GM18873 (cell line): ENCODE data around the gene SRBD1.

Experiments used
- ATAC-seq: cut with Tn5 transposase; IDR thresholded peaks from one replicate; pipeline ENCODE4 v1.9.1; 2021; ENCODE audit warnings: mild to moderate bottlenecking, moderate library complexity, moderate number of reproducible peaks; ENCODE audit not compliant: unreplicated experiment, low FRiP score

SRBD1 gene

GRCh38 chr2:45637440-45637839, 26.4 kb upstream of the SRBD1 start:
- no peak for ATAC-seq

- no peak for ATAC-seq
These were observed 24.9 kb upstream of the SRBD1 start for GRCh38 chr2:45636008-45636407.

- no peak for ATAC-seq
These were observed 23.2 kb upstream of the SRBD1 start for GRCh38 chr2:45634223-45634622.

GRCh38 chr2:45631955-45632354, 20.9 kb upstream of the SRBD1 start:
- no peak for ATAC-seq

GRCh38 chr2:45631319-45631718, 20.3 kb upstream of the SRBD1 start:
- ATAC-seq: no peak

GRCh38 chr2:45629971-45630370, 18.9 kb upstream of the SRBD1 start:
- ATAC-seq: no peak

GRCh38 chr2:45627911-45628310, 16.8 kb upstream of the SRBD1 start:
- no peak for ATAC-seq

- no peak for ATAC-seq
These were observed 15.5 kb upstream of the SRBD1 start for GRCh38 chr2:45626387-45627221.

GRCh38 chr2:45625824-45626223, 14.8 kb upstream of the SRBD1 start:
- ATAC-seq: no peak

- no peak for ATAC-seq
These were observed 12.0 kb upstream of the SRBD1 start for GRCh38 chr2:45623098-45623497.

GRCh38 chr2:45622336-45623075, 11.4 kb upstream of the SRBD1 start:
- ATAC-seq: no peak

GRCh38 chr2:45617496-45617895, 6.4 kb upstream of the SRBD1 start:
- no peak for ATAC-seq

GRCh38 chr2:45616658-45617411, 5.8 kb upstream of the SRBD1 start:
- no peak for ATAC-seq

- no peak for ATAC-seq
These were observed 3.9 kb upstream of the SRBD1 start for GRCh38 chr2:45614871-45615415.

GRCh38 chr2:45614330-45614729, 3.3 kb upstream of the SRBD1 start:
- ATAC-seq: no peak

GRCh38 chr2:45612731-45613130, 1.7 kb upstream of the SRBD1 start:
- no peak for ATAC-seq

- no peak for ATAC-seq
These were observed 1.2 kb upstream of the SRBD1 start for GRCh38 chr2:45612285-45612684.

- peak; percentile 20 for ATAC-seq
These were observed 617 bp downstream of the SRBD1 start for GRCh38 chr2:45610281-45611019.

- ATAC-seq: no peak
These were observed 3.4 kb downstream of the SRBD1 start for GRCh38 chr2:45607701-45608100.

- no peak for ATAC-seq
These were observed 4.3 kb downstream of the SRBD1 start for GRCh38 chr2:45606796-45607195.
